HG02763 (cell line): ENCODE measurements around the gene OPN4.
A peak's percentile ranks its signal among the peaks of the same experiment; 100 is the strongest.

Source experiments
- ATAC-seq: cut with Tn5 transposase; IDR thresholded peaks from one replicate; pipeline ENCODE4 v1.9.1; 2021; ENCODE audit warnings: mild to moderate bottlenecking, moderate library complexity; ENCODE audit not compliant: unreplicated experiment

OPN4 gene

DNA sequence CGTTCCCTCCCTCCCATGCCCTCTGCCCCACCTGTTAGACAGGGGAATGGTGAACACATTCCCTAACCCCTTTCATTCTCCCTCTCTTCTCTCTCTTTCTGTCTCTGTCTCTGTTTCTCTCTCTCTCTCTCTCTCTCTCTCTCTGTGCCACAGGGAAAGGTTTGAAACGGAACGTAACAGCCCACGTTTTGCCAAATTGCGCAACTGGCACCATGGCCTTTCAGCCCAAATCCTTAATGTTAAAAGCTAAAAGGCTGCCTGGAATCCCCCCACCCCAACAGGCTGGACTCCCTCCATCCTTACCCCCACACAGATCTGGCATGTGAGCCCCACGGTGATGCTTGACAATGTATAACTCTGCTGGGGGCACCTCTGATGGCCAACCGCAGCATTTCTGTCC lies 44.8 kb downstream of the OPN4 start:
- ATAC-seq = no peak

DNA sequence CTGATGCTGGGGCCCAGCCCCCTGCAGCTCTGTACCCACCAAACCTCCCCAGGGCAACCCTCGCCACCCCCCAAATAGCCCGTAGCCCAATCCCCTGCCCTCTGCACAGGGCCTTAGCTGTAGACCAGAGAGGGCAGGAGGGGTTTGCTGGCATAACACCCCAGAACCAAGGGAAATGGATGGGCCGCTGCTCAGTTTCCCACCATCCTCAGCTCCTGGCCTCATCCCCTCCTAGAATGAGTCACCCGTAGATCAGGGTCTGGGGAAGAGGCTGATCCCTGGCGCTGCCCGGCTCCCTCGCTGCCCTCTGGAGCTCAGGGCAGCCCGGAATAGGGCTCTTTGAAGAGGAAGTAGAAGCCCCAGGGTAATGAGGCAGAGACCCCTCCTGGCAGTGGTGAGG lies 45.2 kb downstream of the OPN4 start:
- no peak for ATAC-seq

DNA sequence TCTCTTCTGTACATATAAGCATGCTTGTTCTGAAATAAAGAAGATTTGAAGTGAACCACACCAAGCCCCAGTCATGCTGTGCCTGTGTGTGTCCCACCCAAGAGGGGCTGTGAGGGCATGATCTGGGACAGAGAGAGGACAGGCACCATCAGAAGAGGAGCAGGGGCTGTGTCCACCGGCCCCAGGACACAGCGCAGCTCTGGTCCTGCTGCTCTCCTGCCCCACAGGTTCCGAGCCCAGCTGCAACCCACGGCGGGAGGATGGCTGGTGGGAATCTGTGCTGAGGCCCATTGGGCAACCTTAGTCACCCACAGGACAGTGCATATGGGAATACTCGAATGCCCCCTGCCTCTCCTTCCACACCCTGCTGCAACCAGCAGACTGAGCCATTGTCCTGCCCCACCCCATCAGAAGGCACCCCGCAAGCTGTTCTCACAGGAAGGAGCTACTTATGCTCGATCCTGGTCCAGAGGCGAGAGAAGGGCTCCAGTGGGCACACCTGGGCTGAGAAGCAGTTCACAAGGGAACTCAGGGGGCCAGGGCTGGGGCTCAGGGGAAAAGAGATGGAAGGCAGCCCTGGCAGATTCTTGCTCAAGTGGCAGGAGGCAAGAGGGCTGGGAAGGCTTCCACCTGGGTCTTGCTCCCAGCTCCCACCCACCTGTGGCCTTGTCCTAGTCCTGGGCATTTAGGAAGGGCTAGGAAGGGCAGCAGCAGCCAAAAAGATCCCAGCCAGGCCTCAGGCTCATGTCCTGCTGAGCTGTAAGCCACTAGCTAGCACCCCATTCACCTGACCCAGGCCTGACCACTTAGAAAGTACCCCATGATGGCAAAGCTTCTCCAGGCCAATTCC lies 45.9 kb downstream of the OPN4 start:
- no peak for ATAC-seq

DNA sequence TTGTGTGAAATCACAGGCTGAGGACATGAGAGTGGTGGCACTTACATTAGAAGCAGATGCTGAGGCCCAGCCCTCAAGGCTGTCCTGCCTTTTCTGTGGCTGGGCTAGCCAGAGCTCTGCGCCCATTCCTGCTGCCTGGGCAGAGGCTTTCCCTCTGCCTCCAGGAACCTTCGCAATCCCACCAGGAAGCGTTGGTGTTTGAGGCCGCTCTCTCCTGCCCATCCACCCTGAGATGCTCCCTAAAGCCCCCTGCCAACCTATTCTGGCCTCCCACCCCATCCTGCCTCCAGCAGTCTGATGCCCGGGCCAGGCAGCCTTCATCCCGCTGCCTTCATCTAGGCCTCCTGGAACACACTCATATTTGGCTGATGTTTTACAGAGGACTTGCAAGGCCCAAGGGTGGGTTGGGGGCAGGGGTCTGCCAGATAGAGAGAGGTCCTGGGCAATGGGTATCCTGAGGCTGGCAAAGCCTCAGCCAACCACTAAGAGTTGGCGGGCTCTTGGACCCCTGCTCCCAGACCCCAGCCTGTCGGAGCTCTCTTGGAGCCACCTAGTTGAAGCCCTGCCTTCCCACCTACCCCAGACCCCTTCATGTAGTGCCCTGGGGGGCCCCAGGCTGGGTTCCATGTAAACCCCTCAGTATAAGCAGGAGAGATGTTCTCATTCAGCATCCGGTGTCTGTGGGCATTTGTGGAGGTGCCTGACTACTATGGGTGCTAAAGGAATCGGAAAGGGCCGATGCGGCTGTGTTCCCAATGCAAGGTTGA lies 46.7 kb downstream of the OPN4 start:
- ATAC-seq = no peak

DNA sequence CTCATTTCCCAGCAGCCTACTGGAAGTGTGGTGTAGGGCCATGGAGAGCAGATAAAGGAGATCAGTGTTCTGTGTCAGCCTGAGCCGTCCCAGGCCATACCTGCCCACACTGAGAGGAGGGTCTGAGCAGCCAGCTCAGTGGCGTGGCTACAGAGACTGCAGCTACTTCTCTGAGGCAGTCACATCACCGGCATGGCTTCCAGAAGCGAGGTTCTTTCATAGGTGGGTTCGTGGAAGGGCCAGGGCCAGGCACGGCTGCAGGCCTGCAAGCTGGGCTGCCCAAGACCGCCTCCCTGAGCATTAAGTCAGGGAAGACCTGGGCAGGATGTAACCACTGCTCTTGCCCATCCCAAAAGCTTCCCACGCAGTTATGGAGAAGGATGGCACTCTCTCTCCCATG lies 48.8 kb downstream of the OPN4 start:
- ATAC-seq = no peak

GRCh38 chr10:86705139-86705538 lies 50.8 kb downstream of the OPN4 start:
- no peak for ATAC-seq

- no peak for ATAC-seq
These were observed 51.6 kb downstream of the OPN4 start for GRCh38 chr10:86705905-86706304.

DNA sequence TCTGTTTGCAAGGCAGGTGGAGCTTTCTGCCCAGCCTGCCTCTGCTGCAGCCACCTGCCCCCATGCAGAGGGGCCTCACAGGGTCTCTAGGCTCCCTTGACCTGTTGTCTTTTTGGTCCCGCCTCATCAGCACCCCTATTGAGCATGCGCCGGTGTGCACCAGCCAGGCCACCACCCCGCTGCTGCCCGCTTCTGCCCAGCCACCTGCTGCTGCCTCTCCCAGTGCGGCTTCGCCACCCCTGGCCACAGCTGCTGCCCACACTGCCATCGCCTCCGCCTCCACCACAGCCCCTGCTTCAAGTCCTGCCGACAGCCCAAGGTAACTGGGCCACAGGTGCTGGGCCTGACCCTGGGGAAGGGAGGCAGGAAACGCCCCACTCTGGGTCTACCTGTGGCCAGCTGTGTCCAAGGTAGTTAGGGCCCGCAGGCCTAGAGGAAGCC lies 52.1 kb downstream of the OPN4 start:
- no peak for ATAC-seq

GRCh38 chr10:86706977-86707376 lies 52.6 kb downstream of the OPN4 start:
- ATAC-seq = no peak

DNA sequence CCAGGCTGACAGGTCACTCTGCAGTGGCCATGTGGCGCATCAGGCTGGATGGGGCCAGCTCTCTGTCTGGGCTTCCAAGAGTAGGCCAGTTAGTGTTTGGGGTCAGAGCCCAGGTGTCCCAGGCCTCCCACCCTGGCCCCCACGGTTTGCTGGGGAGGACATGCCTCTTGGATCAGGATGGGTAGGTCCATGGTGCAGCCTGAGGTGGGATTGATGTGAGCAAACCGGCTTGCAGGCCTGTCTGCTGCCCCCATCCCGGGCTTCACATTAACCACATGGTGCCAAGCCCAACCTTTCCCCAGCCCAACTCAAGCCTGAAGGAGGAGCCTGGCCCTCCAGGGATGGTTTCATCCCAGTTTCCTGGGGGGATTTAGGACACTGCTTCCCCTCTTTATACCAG lies 53.2 kb downstream of the OPN4 start:
- no peak for ATAC-seq

DNA sequence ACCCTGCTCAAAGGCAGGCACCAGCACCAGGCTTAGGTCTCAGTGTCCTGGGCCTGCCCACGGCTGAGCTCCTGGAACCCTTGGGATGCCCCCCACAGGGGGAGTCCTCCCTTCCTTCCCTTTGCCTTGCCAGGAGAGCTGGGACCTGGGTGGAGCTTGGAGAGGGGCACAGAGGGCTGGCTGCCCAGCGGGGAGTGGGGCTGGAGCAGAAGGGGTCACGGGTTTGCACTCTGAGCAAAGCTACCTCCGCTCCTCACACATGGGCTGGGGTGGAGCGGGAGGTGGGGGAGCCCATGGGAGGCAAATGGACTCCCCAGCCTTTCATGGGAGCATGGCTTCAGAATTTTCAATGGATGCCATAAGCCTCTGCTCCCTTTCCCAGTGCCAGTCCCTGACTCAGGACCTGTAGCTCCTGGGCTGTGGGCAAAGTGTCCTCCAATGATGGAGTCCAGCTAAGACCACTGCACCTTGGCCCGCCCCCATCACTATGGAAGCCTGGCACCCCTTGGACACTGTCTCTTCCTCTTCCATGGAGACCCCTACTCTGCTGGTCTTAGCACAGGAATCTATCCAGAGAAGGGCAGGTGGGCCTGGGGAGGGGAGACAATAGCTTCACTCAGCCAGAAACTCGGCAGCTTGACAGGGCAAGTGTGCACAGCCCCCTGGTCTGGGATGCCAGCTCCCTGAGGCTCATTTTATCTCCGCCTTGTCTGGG lies 53.9 kb downstream of the OPN4 start:
- no peak for ATAC-seq

- ATAC-seq = no peak
These were observed 54.5 kb downstream of the OPN4 start for GRCh38 chr10:86708783-86709380.

GRCh38 chr10:86709396-86710185 lies 55.2 kb downstream of the OPN4 start:
- no peak for ATAC-seq

GRCh38 chr10:86710987-86711512 lies 56.7 kb downstream of the OPN4 start:
- peak; percentile 88 for ATAC-seq

GRCh38 chr10:86711513-86712316 lies 57.4 kb downstream of the OPN4 start:
- ATAC-seq = peak; percentile 41

- ATAC-seq = no peak
These were observed 58.0 kb downstream of the OPN4 start for GRCh38 chr10:86712317-86712707.

GRCh38 chr10:86715156-86715795 lies 60.9 kb downstream of the OPN4 start:
- ATAC-seq = no peak

DNA sequence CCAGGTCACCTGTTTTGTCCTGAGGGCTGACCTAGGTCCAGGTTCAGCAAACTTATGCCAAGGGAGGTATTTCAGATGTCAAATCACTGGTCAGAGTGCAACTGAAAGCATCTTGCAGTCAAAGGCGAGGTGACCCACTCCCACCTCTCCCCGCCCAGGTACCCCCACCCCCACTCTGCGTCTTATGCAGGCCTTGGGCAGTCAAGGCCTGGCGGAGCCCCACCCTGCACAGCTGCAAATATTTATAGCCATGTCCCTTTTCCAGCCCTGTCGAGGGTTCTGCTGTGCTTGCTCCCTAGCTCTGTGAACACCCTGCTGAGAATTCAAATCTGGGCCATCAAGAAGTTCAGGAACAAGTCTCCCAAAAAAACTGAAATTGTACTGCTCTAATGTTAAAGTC lies 61.5 kb downstream of the OPN4 start:
- ATAC-seq = no peak
